22Rv1 (cell line): ENCODE data around the gene CEL.

Experiments used
- ZFX ChIP-seq: fragments of 450-650 bp; IDR thresholded peaks from 2 replicates; pipeline ENCODE4 v1.6.1; 2017; ENCODE audit warnings: antibody characterized with exemption, borderline replicate concordance
- TF ChIP-seq, protein P1 (sequence below): fragments of 450-650 bp; IDR thresholded peaks from 2 replicates; pipeline ENCODE4 v1.5.1; 2017; ENCODE audit warnings: mild to moderate bottlenecking

DNA sequence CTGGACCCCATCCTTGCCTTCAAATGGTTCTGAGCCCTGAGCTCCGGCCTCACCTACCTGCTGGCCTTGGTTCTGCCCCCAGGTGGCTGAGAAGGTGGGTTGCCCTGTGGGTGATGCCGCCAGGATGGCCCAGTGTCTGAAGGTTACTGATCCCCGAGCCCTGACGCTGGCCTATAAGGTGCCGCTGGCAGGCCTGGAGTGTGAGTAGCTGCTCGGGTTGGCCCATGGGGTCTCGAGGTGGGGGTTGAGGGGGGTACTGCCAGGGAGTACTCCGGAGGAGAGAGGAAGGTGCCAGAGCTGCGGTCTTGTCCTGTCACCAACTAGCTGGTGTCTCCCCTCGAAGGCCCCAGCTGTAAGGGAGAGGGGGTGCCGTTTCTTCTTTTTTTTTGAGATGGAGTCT lies 5.2 kb downstream of the CEL start:
- TF ChIP-seq, protein P1, sequence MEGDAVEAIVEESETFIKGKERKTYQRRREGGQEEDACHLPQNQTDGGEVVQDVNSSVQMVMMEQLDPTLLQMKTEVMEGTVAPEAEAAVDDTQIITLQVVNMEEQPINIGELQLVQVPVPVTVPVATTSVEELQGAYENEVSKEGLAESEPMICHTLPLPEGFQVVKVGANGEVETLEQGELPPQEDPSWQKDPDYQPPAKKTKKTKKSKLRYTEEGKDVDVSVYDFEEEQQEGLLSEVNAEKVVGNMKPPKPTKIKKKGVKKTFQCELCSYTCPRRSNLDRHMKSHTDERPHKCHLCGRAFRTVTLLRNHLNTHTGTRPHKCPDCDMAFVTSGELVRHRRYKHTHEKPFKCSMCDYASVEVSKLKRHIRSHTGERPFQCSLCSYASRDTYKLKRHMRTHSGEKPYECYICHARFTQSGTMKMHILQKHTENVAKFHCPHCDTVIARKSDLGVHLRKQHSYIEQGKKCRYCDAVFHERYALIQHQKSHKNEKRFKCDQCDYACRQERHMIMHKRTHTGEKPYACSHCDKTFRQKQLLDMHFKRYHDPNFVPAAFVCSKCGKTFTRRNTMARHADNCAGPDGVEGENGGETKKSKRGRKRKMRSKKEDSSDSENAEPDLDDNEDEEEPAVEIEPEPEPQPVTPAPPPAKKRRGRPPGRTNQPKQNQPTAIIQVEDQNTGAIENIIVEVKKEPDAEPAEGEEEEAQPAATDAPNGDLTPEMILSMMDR, result no peak
- TF ChIP-seq ZFX, result no peak
